ENCODE data around the gene SH2D7.

SH2D7 gene

GRCh38 chr15:78060232-78060631, 32.1 kb upstream of the SH2D7 start:
- DNase-seq (ENCODE audit: low read depth in 2 of 2): no peak

GRCh38 chr15:78061963-78062427, 30.4 kb upstream of the SH2D7 start:
- DNase-seq (ENCODE audit: low read depth in 2 of 2): no peak

- no peak for DNase-seq (ENCODE audit: low read depth in 2 of 2)
These were observed 29.1 kb upstream of the SH2D7 start for GRCh38 chr15:78063217-78063616.

- DNase-seq (ENCODE audit: low read depth in 2 of 2): no peak
These were observed 28.4 kb upstream of the SH2D7 start for GRCh38 chr15:78063970-78064385.

GRCh38 chr15:78064544-78064943, 27.8 kb upstream of the SH2D7 start:
- no peak for DNase-seq (ENCODE audit: low read depth in 2 of 2)

GRCh38 chr15:78065284-78065872, 27.0 kb upstream of the SH2D7 start:
- DNase-seq (ENCODE audit: low read depth in 2 of 2): no peak

GRCh38 chr15:78065973-78066946, 26.1 kb upstream of the SH2D7 start:
- DNase-seq (ENCODE audit: low read depth in 2 of 2): no peak

- DNase-seq (ENCODE audit: low read depth in 2 of 2): no peak
These were observed 24.8 kb upstream of the SH2D7 start for GRCh38 chr15:78067328-78068228.

GRCh38 chr15:78069052-78069414, 23.3 kb upstream of the SH2D7 start:
- no peak for DNase-seq (ENCODE audit: low read depth in 2 of 2)

GRCh38 chr15:78069462-78070029, 22.8 kb upstream of the SH2D7 start:
- no peak for DNase-seq (ENCODE audit: low read depth in 2 of 2)

- no peak for DNase-seq (ENCODE audit: low read depth in 2 of 2)
These were observed 22.2 kb upstream of the SH2D7 start for GRCh38 chr15:78070049-78070700.

GRCh38 chr15:78071383-78071782, 21.0 kb upstream of the SH2D7 start:
- no peak for DNase-seq (ENCODE audit: low read depth in 2 of 2)

GRCh38 chr15:78072080-78072892, 20.1 kb upstream of the SH2D7 start:
- no peak for DNase-seq (ENCODE audit: low read depth in 2 of 2)

- no peak for DNase-seq (ENCODE audit: low read depth in 2 of 2)
These were observed 19.1 kb upstream of the SH2D7 start for GRCh38 chr15:78073046-78073787.

- no peak for DNase-seq (ENCODE audit: low read depth in 2 of 2)
These were observed 16.7 kb upstream of the SH2D7 start for GRCh38 chr15:78075490-78076230.

GRCh38 chr15:78076231-78077052, 15.9 kb upstream of the SH2D7 start:
- DNase-seq (ENCODE audit: low read depth in 2 of 2): no peak

GRCh38 chr15:78077053-78077870, 15.1 kb upstream of the SH2D7 start, which contains the start of gene TBC1D2B:
TSS of gene TBC1D2B (minus strand) at chr15:78077711. CDS start at chr15:78077652, 59 bp downstream.
- peak; percentile 36 to 47 for DNase-seq (ENCODE audit: low read depth in 2 of 2)

Measured in stimulated activated CD8-positive, alpha-beta memory T cell treated with anti-CD3 and anti-CD28 coated beads, Interleukin-2, amount 100 ng/mL, for 1 hour (primary cell).